Mesenchymal stem cell (in vitro differentiated cells and primary cell): ENCODE results near the gene ATP5PO.
A peak's percentile ranks its signal among the peaks of the same experiment; 100 is the strongest.

ENCODE experiments used
- DNase-seq: peaks from one replicate; pipeline ENCODE4 v3.0.0-alpha.2; 2013
- H2AFZ ChIP-seq: one replicate; pipeline ENCODE4 v1.6.1; 2013; ENCODE audit warnings: low read depth, mild to moderate bottlenecking, control low read depth, inconsistent platforms, low read length, moderate library complexity
- H2AK5ac ChIP-seq: 2 replicates; pipeline ENCODE4 v1.6.1; 2013; ENCODE audit warnings: low read length, moderate library complexity, mild to moderate bottlenecking, inconsistent platforms; ENCODE audit not compliant: severe bottlenecking
- H2BK120ac ChIP-seq: one replicate; pipeline ENCODE4 v1.6.1; 2013; ENCODE audit warnings: low read depth, mild to moderate bottlenecking, inconsistent platforms, low read length, moderate library complexity
- H2BK12ac ChIP-seq, 2 experiments: one replicate each; pipeline ENCODE4 v1.6.1; 2013; ENCODE audit warnings: inconsistent platforms in 2 of 2, low read length in 2 of 2, mild to moderate bottlenecking in 2 of 2, moderate library complexity in 2 of 2, control low read depth in 1 of 2
- H2BK15ac ChIP-seq: one replicate; pipeline ENCODE4 v1.6.1; 2013; ENCODE audit warnings: mild to moderate bottlenecking, low read depth, inconsistent platforms; ENCODE audit not compliant: poor library complexity, severe bottlenecking
- H2BK5ac ChIP-seq: 2 replicates; pipeline ENCODE4 v1.6.1; 2013; ENCODE audit warnings: low read depth, mild to moderate bottlenecking, low read length, control low read depth, inconsistent platforms; ENCODE audit not compliant: poor library complexity, severe bottlenecking
- H3K14ac ChIP-seq, 2 experiments: one replicate each; pipeline ENCODE4 v1.6.1; 2013; ENCODE audit warnings: inconsistent platforms in 2 of 2, low read length in 2 of 2, control low read depth in 1 of 2, mild to moderate bottlenecking in 1 of 2, moderate library complexity in 1 of 2
- H3K18ac ChIP-seq, 2 experiments: one replicate each; pipeline ENCODE4 v1.6.1; 2013; ENCODE audit warnings: inconsistent platforms in 2 of 2, low read length in 2 of 2, control low read depth in 1 of 2, low read depth in 1 of 2, mild to moderate bottlenecking in 1 of 2
- H3K23ac ChIP-seq, 2 experiments: one replicate each; pipeline ENCODE4 v1.6.1; 2013; ENCODE audit warnings: inconsistent platforms in 2 of 2, low read length in 2 of 2, mild to moderate bottlenecking in 2 of 2, moderate library complexity in 2 of 2, control low read depth in 1 of 2
- H3K27ac ChIP-seq: 2 replicates; pipeline ENCODE4 v1.5.1; 2013; ENCODE audit warnings: mild to moderate bottlenecking, moderate library complexity, low read length, control low read depth, inconsistent platforms; ENCODE audit not compliant: poor library complexity, severe bottlenecking
- H3K27me3 ChIP-seq, 2 experiments: 2 replicates each; pipeline versions ENCODE4 v1.6.1 to v1.7.0; 2013; ENCODE audit warnings: low read length in 2 of 2, mild to moderate bottlenecking in 2 of 2, moderate library complexity in 2 of 2, control low read depth in 1 of 2, inconsistent platforms in 1 of 2; ENCODE audit not compliant: control insufficient read depth in 1 of 2, insufficient read depth in 1 of 2
- H3K36me3 ChIP-seq, 2 experiments: 2 replicates each; pipeline versions ENCODE4 v1.6.1 to v1.7.0; 2013; ENCODE audit warnings: low read length in 2 of 2, control low read depth in 1 of 2, inconsistent platforms in 1 of 2, low read depth in 1 of 2, mild to moderate bottlenecking in 1 of 2; ENCODE audit not compliant: insufficient read depth in 2 of 2, control insufficient read depth in 1 of 2
- H3K4ac ChIP-seq, 2 experiments: one replicate each; pipeline ENCODE4 v1.6.1; 2013; ENCODE audit warnings: inconsistent platforms in 2 of 2, low read length in 2 of 2, mild to moderate bottlenecking in 2 of 2, moderate library complexity in 2 of 2, control low read depth in 1 of 2, low read depth in 1 of 2
- H3K4me1 ChIP-seq: 2 replicates; pipeline ENCODE4 v1.6.1; 2013; ENCODE audit warnings: low read depth, low read length, control low read depth; ENCODE audit not compliant: control insufficient read depth, insufficient read depth
- H3K4me2 ChIP-seq: 2 replicates; pipeline ENCODE4 v1.6.1; 2013; ENCODE audit warnings: low read length, mild to moderate bottlenecking, inconsistent platforms; ENCODE audit not compliant: poor library complexity, severe bottlenecking
- H3K4me3 ChIP-seq, 2 experiments: 2 replicates each; pipeline versions ENCODE4 v1.5.1 to v1.7.0; 2013; ENCODE audit warnings: low read length in 2 of 2, mild to moderate bottlenecking in 2 of 2, control low read depth in 1 of 2, low read depth in 1 of 2; ENCODE audit not compliant: insufficient read depth in 1 of 2
- H3K79me1 ChIP-seq: replicated peaks from 2 replicates; pipeline ENCODE4 v1.6.1; 2013; ENCODE audit warnings: mild to moderate bottlenecking, control low read depth, low read length, inconsistent platforms; ENCODE audit not compliant: poor library complexity, severe bottlenecking
- H3K9ac ChIP-seq: 2 replicates; pipeline ENCODE4 v1.7.0; 2013; ENCODE audit warnings: mild to moderate bottlenecking, low read length, moderate library complexity
- H3K9me3 ChIP-seq: 2 replicates; pipeline ENCODE4 v1.7.0; 2013; ENCODE audit warnings: mild to moderate bottlenecking, low read length; ENCODE audit not compliant: control insufficient read depth
- H4K8ac ChIP-seq: one replicate; pipeline ENCODE4 v1.6.1; 2013; ENCODE audit warnings: inconsistent platforms, mild to moderate bottlenecking, low read length, moderate library complexity
- H4K91ac ChIP-seq: one replicate; pipeline ENCODE4 v1.6.1; 2013; ENCODE audit warnings: mild to moderate bottlenecking, low read length, inconsistent platforms
- WGBS: methylation state at CpG from one replicate; pipeline ENCODE4 v1.1.7; 2013; ENCODE audit warnings: mixed read lengths; 5-methylcytosine and 5-hydroxymethylcytosine counted together

ATP5PO gene

DNA sequence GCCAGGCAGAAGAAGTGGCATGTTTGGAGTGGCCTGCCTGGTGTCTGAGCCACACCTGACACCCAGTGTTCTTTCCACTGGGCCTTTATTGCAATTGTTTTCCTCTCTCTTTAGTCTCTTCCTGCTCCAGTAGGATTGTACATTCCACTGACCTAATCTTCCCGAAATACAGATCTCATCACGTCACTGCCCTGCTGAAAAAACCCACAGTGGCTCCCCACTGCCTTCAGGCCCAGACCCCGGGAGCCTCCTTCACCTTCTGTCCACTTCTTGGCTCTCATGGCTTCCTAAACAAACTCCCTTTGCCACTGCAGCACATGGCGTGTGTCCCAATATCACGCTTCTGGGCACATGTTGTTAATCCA is 25.3 kb upstream of the ATP5PO start:
- peak overlapping the region; percentile 94 for H3K27ac ChIP-seq
- peak overlapping the region in 1 of 2 experiments; percentile 42 for H3K23ac ChIP-seq
- H3K36me3 ChIP-seq: no peaks in the 10 kb centered on the region
- peak overlapping the region in 1 of 2 experiments; percentile 65 for H3K14ac ChIP-seq
- no peak overlapping the region for H3K4me3 ChIP-seq
- H2BK5ac ChIP-seq: peak overlapping the region; percentile 84
- H2BK15ac ChIP-seq: no peak overlapping the region
- H2BK12ac ChIP-seq: peak overlapping the region; percentile 75 to 80
- peak overlapping the region; percentile 25 to 68 for H3K4ac ChIP-seq
- peak overlapping the region; percentile 73 for H3K9ac ChIP-seq
- H4K91ac ChIP-seq: peak overlapping the region; percentile 12
- H4K8ac ChIP-seq: peak overlapping the region; percentile 66
- no peak overlapping the region for H2AFZ ChIP-seq
- WGBS: 38% methylated on average over 5 of the region's 5 CpGs
- no peaks in the 10 kb centered on the region for H3K27me3 ChIP-seq
- peak; percentile 90 for DNase-seq
- peak overlapping the region; percentile 9 for H3K4me2 ChIP-seq
- H3K9me3 ChIP-seq: peaks cover 3% of the 10 kb centered on the region
- H3K79me1 ChIP-seq: no peaks in the 10 kb centered on the region
- peak overlapping the region; percentile 90 for H2AK5ac ChIP-seq
- peak overlapping the region; percentile 50 for H2BK120ac ChIP-seq
- H3K18ac ChIP-seq: peak overlapping the region; percentile 14 to 87
- peaks cover 10% of the 10 kb centered on the region for H3K4me1 ChIP-seq

- H2AK5ac ChIP-seq: peak overlapping the region; percentile 40
- peak overlapping the region; percentile 87 for H2BK5ac ChIP-seq
- H3K36me3 ChIP-seq: no peaks in the 10 kb centered on the region
- no peak overlapping the region for H3K4me3 ChIP-seq
- H3K4me1 ChIP-seq: peaks cover 10% of the 10 kb centered on the region
- H4K91ac ChIP-seq: peak overlapping the region; percentile 35
- peak overlapping the region; percentile 73 for H3K9ac ChIP-seq
- peak overlapping the region in 1 of 2 experiments; percentile 68 for H3K4ac ChIP-seq
- peaks cover 3% of the 10 kb centered on the region for H3K9me3 ChIP-seq
- no peak overlapping the region for H2AFZ ChIP-seq
- peak overlapping the region; percentile 14 to 87 for H3K18ac ChIP-seq
- H3K79me1 ChIP-seq: no peaks in the 10 kb centered on the region
- WGBS: 58% methylated on average over 13 of the region's 15 CpGs
- no peaks in the 10 kb centered on the region for H3K27me3 ChIP-seq
- peak overlapping the region; percentile 94 for H3K27ac ChIP-seq
- DNase-seq: peak; percentile 94
- H4K8ac ChIP-seq: peak overlapping the region; percentile 41
- H3K14ac ChIP-seq: peak overlapping the region in 1 of 2 experiments; percentile 62
- peak overlapping the region; percentile 31 for H3K4me2 ChIP-seq
- H3K23ac ChIP-seq: no peak overlapping the region
- no peak overlapping the region for H2BK15ac ChIP-seq
- peak overlapping the region; percentile 29 to 75 for H2BK12ac ChIP-seq
- peak overlapping the region; percentile 50 for H2BK120ac ChIP-seq
Measured at GRCh38 chr21:33940164-33940880, 24.7 kb upstream of the ATP5PO start.

DNA sequence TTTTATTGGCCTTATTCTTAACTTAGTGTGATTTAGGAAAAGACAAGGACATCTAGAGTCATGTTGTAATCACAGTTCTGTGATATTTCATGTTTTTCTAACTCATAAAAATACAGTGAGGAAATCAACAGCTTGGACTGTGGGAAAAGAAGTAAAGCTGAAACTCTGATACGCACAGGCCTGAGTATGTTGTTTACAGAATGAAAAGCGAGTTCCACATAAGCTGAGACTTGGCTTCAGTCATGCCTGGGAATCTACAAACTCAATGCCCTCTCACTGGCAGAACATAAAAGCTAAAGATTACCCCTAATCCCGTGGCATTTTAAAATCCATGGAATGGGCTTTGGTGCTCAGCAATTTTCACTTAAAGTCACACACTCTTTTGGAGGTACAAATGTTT is 23.6 kb upstream of the ATP5PO start:
- Histone ChIP-seq H2AK5ac (peak overlapping the region; percentile 67), H2BK15ac (no peak overlapping the region), H3K4me1 (peaks cover 10% of the 10 kb centered on the region), H3K9ac (peak overlapping the region; percentile 73), H3K23ac (no peak overlapping the region), H2BK5ac (no peak overlapping the region), H2BK120ac (no peak overlapping the region), H3K27ac (peak overlapping the region; percentile 16), H3K4ac (no peak overlapping the region), H3K14ac (no peak overlapping the region), H3K9me3 (peaks cover under 1% of the 10 kb centered on the region), H4K8ac (no peak overlapping the region), H2AFZ (no peak overlapping the region), H2BK12ac (peak overlapping the region in 1 of 2 experiments; percentile 54), H3K36me3 (no peaks in the 10 kb centered on the region), H3K18ac (peak overlapping the region in 1 of 2 experiments; percentile 34), H3K79me1 (no peaks in the 10 kb centered on the region), H3K27me3 (no peaks in the 10 kb centered on the region), H3K4me3 (no peak overlapping the region), H3K4me2 (no peak overlapping the region), H4K91ac (no peak overlapping the region)
- peak; percentile 84 for DNase-seq
- WGBS: 60% methylated on average over 3 of the region's 3 CpGs

GRCh38 chr21:33938381-33938780 is 22.8 kb upstream of the ATP5PO start:
- no peak overlapping the region for H3K9ac ChIP-seq
- 100% methylated on average over 3 of the region's 3 CpGs for WGBS
- H3K9me3 ChIP-seq: no peaks in the 10 kb centered on the region

More at GRCh38 chr21:33938381-33938780, 22.8 kb upstream of the ATP5PO start:
- Histone ChIP-seq H3K79me1 (no peaks in the 10 kb centered on the region), H2BK12ac (no peak overlapping the region), H3K27ac (no peak overlapping the region), H3K23ac (no peak overlapping the region), H3K4ac (no peak overlapping the region), H2AK5ac (no peak overlapping the region), H2BK120ac (no peak overlapping the region), H3K4me3 (no peak overlapping the region), H3K18ac (no peak overlapping the region), H2BK15ac (no peak overlapping the region), H3K4me1 (peaks cover 10% of the 10 kb centered on the region), H3K36me3 (no peaks in the 10 kb centered on the region), H4K8ac (no peak overlapping the region), H2AFZ (no peak overlapping the region), H2BK5ac (no peak overlapping the region), H4K91ac (no peak overlapping the region), H3K27me3 (no peaks in the 10 kb centered on the region), H3K14ac (no peak overlapping the region), H3K4me2 (no peak overlapping the region)
- DNase-seq: no peak
